Measurements from ENCODE around the gene KCNQ1. TPM values are rescaled to one million over a fixed set of nuclear protein-coding genes. Genes with fewer than 3 reads are reported as not detected.

Gene KCNQ1
- total RNA-seq, 1 experiment from 2014 or later, result 2.5 TPM

DNA sequence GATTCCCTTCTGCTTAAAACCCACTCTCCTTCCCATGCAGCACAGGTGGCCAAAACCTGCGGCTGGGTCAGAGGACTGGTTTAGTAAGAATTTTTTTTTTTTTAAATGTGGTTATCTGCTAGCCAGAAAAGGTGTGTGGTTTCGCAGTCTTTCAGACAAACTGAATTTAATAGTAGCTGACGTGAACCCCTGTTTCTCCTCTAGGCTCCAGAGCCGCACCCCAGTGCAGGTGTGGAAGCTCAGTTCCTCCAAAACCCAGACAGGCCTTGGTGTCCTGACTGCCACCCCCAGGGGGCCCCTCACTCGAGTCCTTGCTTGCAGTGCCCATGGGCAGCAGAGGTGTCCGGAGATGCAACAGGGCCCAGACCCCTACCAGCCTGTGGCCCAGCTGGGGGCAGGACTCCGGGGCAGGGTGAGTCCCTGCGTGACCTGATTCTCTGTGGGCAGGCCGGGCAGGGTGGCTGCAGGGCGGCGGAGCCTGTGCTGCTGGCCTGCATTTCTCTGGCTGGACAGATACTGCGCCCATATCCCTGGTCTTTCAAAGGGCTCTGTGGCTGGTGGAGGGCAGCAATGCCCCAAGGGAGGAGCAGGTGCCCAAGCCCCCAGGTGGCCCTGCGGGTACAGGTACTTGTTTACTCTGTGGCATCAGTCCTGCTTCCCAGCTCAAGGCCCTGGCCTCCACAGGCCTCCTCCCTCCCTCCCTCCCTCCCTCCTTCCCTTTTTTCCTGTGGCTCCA, 15.2 kb downstream of the KCNQ1 start:
- no peak for ATAC-seq
- H3K27me3 Mint-ChIP-seq (ENCODE audit: low read depth), result peaks cover 60% of the 10 kb centered on the region
- no peaks in the 10 kb centered on the region for H3K36me3 Mint-ChIP-seq
- H3K4me3 Mint-ChIP-seq, result no peak overlapping the region
- TF ChIP-seq EMX1 (CRISPR knock-in tag; IDR thresholded peaks at IDR 0.05) (no peak), SOX15 (CRISPR knock-in tag; IDR thresholded peaks at IDR 0.05) (no peak), TEAD4 (CRISPR knock-in tag; IDR thresholded peaks at IDR 0.05) (no peak), KAT7 (CRISPR knock-in tag; IDR thresholded peaks at IDR 0.05; ENCODE audit: borderline replicate concordance) (no peak), FOXJ3 (CRISPR knock-in tag; IDR thresholded peaks at IDR 0.05; ENCODE audit: borderline replicate concordance) (no peak), JAZF1 (CRISPR knock-in tag; IDR thresholded peaks at IDR 0.05) (no peak), RELA (CRISPR knock-in tag; IDR thresholded peaks at IDR 0.05; ENCODE audit: borderline replicate concordance) (no peak), MXD4 (CRISPR knock-in tag; IDR thresholded peaks at IDR 0.05; ENCODE audit: borderline replicate concordance) (no peak), SP1 (CRISPR knock-in tag; conservative IDR thresholded peaks at IDR 0.05) (no peak), ATF1 (CRISPR knock-in tag; IDR thresholded peaks at IDR 0.05) (no peak), NFYB (CRISPR knock-in tag; conservative IDR thresholded peaks at IDR 0.05; ENCODE audit: low read depth) (no peak), RORB (CRISPR knock-in tag; IDR thresholded peaks at IDR 0.05) (no peak), SMAD3 (CRISPR knock-in tag; IDR thresholded peaks at IDR 0.05; ENCODE audit: borderline replicate concordance) (no peak)
- TF ChIP-seq, protein P1, sequence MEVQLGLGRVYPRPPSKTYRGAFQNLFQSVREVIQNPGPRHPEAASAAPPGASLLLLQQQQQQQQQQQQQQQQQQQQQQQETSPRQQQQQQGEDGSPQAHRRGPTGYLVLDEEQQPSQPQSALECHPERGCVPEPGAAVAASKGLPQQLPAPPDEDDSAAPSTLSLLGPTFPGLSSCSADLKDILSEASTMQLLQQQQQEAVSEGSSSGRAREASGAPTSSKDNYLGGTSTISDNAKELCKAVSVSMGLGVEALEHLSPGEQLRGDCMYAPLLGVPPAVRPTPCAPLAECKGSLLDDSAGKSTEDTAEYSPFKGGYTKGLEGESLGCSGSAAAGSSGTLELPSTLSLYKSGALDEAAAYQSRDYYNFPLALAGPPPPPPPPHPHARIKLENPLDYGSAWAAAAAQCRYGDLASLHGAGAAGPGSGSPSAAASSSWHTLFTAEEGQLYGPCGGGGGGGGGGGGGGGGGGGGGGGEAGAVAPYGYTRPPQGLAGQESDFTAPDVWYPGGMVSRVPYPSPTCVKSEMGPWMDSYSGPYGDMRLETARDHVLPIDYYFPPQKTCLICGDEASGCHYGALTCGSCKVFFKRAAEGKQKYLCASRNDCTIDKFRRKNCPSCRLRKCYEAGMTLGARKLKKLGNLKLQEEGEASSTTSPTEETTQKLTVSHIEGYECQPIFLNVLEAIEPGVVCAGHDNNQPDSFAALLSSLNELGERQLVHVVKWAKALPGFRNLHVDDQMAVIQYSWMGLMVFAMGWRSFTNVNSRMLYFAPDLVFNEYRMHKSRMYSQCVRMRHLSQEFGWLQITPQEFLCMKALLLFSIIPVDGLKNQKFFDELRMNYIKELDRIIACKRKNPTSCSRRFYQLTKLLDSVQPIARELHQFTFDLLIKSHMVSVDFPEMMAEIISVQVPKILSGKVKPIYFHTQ (CRISPR knock-in tag; IDR thresholded peaks at IDR 0.05), result no peak
- TF ChIP-seq, protein P2, sequence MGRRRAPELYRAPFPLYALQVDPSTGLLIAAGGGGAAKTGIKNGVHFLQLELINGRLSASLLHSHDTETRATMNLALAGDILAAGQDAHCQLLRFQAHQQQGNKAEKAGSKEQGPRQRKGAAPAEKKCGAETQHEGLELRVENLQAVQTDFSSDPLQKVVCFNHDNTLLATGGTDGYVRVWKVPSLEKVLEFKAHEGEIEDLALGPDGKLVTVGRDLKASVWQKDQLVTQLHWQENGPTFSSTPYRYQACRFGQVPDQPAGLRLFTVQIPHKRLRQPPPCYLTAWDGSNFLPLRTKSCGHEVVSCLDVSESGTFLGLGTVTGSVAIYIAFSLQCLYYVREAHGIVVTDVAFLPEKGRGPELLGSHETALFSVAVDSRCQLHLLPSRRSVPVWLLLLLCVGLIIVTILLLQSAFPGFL (CRISPR knock-in tag; IDR thresholded peaks at IDR 0.05; ENCODE audit: borderline replicate concordance), result no peak
- TF ChIP-seq, protein P3, sequence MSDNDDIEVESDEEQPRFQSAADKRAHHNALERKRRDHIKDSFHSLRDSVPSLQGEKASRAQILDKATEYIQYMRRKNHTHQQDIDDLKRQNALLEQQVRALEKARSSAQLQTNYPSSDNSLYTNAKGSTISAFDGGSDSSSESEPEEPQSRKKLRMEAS (CRISPR knock-in tag; IDR thresholded peaks at IDR 0.05), result no peak
- TF ChIP-seq, protein P4, sequence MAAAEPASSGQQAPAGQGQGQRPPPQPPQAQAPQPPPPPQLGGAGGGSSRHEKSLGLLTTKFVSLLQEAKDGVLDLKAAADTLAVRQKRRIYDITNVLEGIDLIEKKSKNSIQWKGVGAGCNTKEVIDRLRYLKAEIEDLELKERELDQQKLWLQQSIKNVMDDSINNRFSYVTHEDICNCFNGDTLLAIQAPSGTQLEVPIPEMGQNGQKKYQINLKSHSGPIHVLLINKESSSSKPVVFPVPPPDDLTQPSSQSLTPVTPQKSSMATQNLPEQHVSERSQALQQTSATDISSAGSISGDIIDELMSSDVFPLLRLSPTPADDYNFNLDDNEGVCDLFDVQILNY (CRISPR knock-in tag; IDR thresholded peaks at IDR 0.05), result no peak
- TF ChIP-seq, protein P5, sequence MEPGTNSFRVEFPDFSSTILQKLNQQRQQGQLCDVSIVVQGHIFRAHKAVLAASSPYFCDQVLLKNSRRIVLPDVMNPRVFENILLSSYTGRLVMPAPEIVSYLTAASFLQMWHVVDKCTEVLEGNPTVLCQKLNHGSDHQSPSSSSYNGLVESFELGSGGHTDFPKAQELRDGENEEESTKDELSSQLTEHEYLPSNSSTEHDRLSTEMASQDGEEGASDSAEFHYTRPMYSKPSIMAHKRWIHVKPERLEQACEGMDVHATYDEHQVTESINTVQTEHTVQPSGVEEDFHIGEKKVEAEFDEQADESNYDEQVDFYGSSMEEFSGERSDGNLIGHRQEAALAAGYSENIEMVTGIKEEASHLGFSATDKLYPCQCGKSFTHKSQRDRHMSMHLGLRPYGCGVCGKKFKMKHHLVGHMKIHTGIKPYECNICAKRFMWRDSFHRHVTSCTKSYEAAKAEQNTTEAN (CRISPR knock-in tag; IDR thresholded peaks at IDR 0.05), result no peak
- TF ChIP-seq, protein P6, sequence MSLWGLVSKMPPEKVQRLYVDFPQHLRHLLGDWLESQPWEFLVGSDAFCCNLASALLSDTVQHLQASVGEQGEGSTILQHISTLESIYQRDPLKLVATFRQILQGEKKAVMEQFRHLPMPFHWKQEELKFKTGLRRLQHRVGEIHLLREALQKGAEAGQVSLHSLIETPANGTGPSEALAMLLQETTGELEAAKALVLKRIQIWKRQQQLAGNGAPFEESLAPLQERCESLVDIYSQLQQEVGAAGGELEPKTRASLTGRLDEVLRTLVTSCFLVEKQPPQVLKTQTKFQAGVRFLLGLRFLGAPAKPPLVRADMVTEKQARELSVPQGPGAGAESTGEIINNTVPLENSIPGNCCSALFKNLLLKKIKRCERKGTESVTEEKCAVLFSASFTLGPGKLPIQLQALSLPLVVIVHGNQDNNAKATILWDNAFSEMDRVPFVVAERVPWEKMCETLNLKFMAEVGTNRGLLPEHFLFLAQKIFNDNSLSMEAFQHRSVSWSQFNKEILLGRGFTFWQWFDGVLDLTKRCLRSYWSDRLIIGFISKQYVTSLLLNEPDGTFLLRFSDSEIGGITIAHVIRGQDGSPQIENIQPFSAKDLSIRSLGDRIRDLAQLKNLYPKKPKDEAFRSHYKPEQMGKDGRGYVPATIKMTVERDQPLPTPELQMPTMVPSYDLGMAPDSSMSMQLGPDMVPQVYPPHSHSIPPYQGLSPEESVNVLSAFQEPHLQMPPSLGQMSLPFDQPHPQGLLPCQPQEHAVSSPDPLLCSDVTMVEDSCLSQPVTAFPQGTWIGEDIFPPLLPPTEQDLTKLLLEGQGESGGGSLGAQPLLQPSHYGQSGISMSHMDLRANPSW (CRISPR knock-in tag; conservative IDR thresholded peaks at IDR 0.05; ENCODE audit: low read depth), result no peak
- TF ChIP-seq, protein P7, sequence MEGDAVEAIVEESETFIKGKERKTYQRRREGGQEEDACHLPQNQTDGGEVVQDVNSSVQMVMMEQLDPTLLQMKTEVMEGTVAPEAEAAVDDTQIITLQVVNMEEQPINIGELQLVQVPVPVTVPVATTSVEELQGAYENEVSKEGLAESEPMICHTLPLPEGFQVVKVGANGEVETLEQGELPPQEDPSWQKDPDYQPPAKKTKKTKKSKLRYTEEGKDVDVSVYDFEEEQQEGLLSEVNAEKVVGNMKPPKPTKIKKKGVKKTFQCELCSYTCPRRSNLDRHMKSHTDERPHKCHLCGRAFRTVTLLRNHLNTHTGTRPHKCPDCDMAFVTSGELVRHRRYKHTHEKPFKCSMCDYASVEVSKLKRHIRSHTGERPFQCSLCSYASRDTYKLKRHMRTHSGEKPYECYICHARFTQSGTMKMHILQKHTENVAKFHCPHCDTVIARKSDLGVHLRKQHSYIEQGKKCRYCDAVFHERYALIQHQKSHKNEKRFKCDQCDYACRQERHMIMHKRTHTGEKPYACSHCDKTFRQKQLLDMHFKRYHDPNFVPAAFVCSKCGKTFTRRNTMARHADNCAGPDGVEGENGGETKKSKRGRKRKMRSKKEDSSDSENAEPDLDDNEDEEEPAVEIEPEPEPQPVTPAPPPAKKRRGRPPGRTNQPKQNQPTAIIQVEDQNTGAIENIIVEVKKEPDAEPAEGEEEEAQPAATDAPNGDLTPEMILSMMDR (IDR thresholded peaks at IDR 0.05), result no peak
- no peak overlapping the region for H3K27ac Mint-ChIP-seq
- DNase-seq (ENCODE audit: low spot score), result no peak
- H3K4me1 Mint-ChIP-seq, result no peaks in the 10 kb centered on the region
- ChIA-PET POLR2A (no interaction called here), CTCF (interaction anchor here (1.0 to 1.4 kb wide), 3 partner anchors 9 to 274 kb away, joined by 3 to 4 read pairs (median 4); no protein-coding TSS in a partner anchor)
- no peaks in the 10 kb centered on the region for H3K9me3 Mint-ChIP-seq

Data from WTC11 (cell line).